Gastrocnemius medialis (tissue), 4 donors: ENCODE results near the gene LEFTY2. TPM values are rescaled to one million over a fixed set of nuclear protein-coding genes. Genes with fewer than 3 reads are reported as not detected.

Experiments used
- ATAC-seq, 2 donors: fragments of 150-250 bp; one replicate each; pipeline ENCODE4 v1.9.1; 2016
- DNase-seq, 2 donors: peaks; one replicate each; pipeline ENCODE4 v3.0.0-alpha.2; 2019
- H3K27ac ChIP-seq, 4 donors: fragments of 200-600 bp; sonication (generic); 1 replicate in 1 of 4; 2 replicates in 3 of 4; pipeline ENCODE4 v1.5.1; 2016 to 2018; ENCODE audit warnings: mild to moderate bottlenecking in 2 of 4, moderate library complexity in 1 of 4
- H3K27me3 ChIP-seq, 3 donors: fragments of 200-600 bp; sonication (generic) in 2 of 3; 1 replicate in 1 of 3; 2 replicates in 2 of 3; pipeline versions ENCODE4 v1.5.1 to v1.6.0; 2016 to 2019; ENCODE audit warnings: mild to moderate bottlenecking in 1 of 3, moderate library complexity in 1 of 3
- H3K36me3 ChIP-seq, 2 donors: fragments of 200-600 bp; sonication (generic) in 1 of 2; one replicate each; pipeline ENCODE4 v1.5.1; 2017 to 2018
- H3K4me1 ChIP-seq, 2 donors: fragments of 200-600 bp; sonication (generic) in 1 of 2; one replicate each; pipeline ENCODE4 v1.5.1; 2016 to 2017; ENCODE audit warnings: mild to moderate bottlenecking in 2 of 2
- H3K4me3 ChIP-seq, 4 donors: fragments of 200-600 bp; sonication (generic) in 3 of 4; 1 replicate in 1 of 4; 2 replicates in 3 of 4; pipeline ENCODE4 v1.5.1; 2016 to 2019; ENCODE audit warnings: mild to moderate bottlenecking in 2 of 4
- H3K9me3 ChIP-seq, 3 donors: fragments of 200-600 bp; sonication (generic) in 2 of 3; 1 replicate in 1 of 3; 2 replicates in 2 of 3; pipeline ENCODE4 v1.5.1; 2016 to 2019
- CTCF ChIP-seq, 5 experiments: fragments of 450-650 bp in 3 of 5; fragments of 200-600 bp in 2 of 5; sonication (generic) in 2 of 5; IDR thresholded peaks in 4 of 5; conservative IDR thresholded peaks in 1 of 5; 1 replicate in 4 of 5; 2 replicates in 1 of 5; pipeline ENCODE4 v1.5.1; 2016 to 2019; ENCODE audit warnings: antibody characterized with exemption in 5 of 5, mild to moderate bottlenecking in 3 of 5, moderate library complexity in 3 of 5
- POLR2A ChIP-seq, 2 donors: fragments of 450-650 bp; IDR thresholded peaks; one replicate each; pipeline ENCODE4 v1.6.1; 2017; ENCODE audit warnings: antibody characterized with exemption in 2 of 2, mild to moderate bottlenecking in 2 of 2, moderate library complexity in 2 of 2
- in situ Hi-C, 4 donors: fragments of 200-750 bp; cut with MboI; loops; one replicate each; pipeline versions ENCODE4 v1.15.0 to v1.8.0; 2017; ENCODE audit warnings: low sequenced_read_pairs in 4 of 4
- intact Hi-C: fragments of 100-400 bp; cut with DNase I; formaldehyde crosslinking; loops from one replicate; pipeline ENCODE4 v1.15.1; 2023; ENCODE audit warnings: low total_unique reads
- total RNA-seq, 4 donors: library from RNA; depleted of rRNA; stranded (reverse); fragments of >200 nt; gene quantifications; one replicate each; pipeline versions ENCODE4 v1.1.0 to v1.2.3, GENCODE V29; 2016

The LEFTY2 gene
- total RNA-seq, 4 donors from 2014 or later = 0.20 TPM; not detected in 3

GRCh38 chr1:225962440-225962975 lies 21.5 kb upstream of the LEFTY2 start:
- TF ChIP-seq POLR2A (IDR thresholded peaks at IDR 0.05) (no peak), CTCF (IDR thresholded peaks at IDR 0.05 in 4 of 5, conservative IDR thresholded peaks at IDR 0.05 in 1 of 5) (peak in 4 of 5 experiments; percentile 24 to 57 (median 38))
- no peaks in the 10 kb centered on the region for H3K36me3 ChIP-seq
- peaks cover 0 to 3% (median 3%) of the 10 kb centered on the region in 3 donors for H3K27me3 ChIP-seq
- ATAC-seq = no peak
- DNase-seq = no peak
- H3K27ac ChIP-seq = no peak overlapping the region
- H3K9me3 ChIP-seq = no peaks in the 10 kb centered on the region
- in situ Hi-C loops (no loop called here), intact Hi-C loops (no loop called here)
- no peaks in the 10 kb centered on the region for H3K4me1 ChIP-seq
- H3K4me3 ChIP-seq = no peak overlapping the region

- in situ Hi-C loops = no loop called here
- ATAC-seq = no peak
Measured at GRCh38 chr1:225961659-225962439, 20.8 kb upstream of the LEFTY2 start.

GRCh38 chr1:225958041-225958440 lies 17.0 kb upstream of the LEFTY2 start:
- intact Hi-C loops = no loop called here
- TF ChIP-seq POLR2A (IDR thresholded peaks at IDR 0.05) (no peak), CTCF (IDR thresholded peaks at IDR 0.05 in 4 of 5, conservative IDR thresholded peaks at IDR 0.05 in 1 of 5) (no peak)
- ATAC-seq = no peak
- Histone ChIP-seq H3K4me3 (no peak overlapping the region), H3K27ac (no peak overlapping the region), H3K9me3 (no peaks in the 10 kb centered on the region), H3K36me3 (no peaks in the 10 kb centered on the region), H3K27me3 (peaks cover 0 to 3% (median 3%) of the 10 kb centered on the region in 3 donors), H3K4me1 (no peaks in the 10 kb centered on the region)
- in situ Hi-C loops = no loop called here
- no peak for DNase-seq

More at GRCh38 chr1:225961659-225962439, 20.8 kb upstream of the LEFTY2 start:
- Histone ChIP-seq H3K27me3 (peaks cover 0 to 3% (median 3%) of the 10 kb centered on the region in 3 donors), H3K4me3 (no peak overlapping the region), H3K36me3 (no peaks in the 10 kb centered on the region), H3K27ac (no peak overlapping the region), H3K4me1 (no peaks in the 10 kb centered on the region), H3K9me3 (no peaks in the 10 kb centered on the region)
- TF ChIP-seq POLR2A (IDR thresholded peaks at IDR 0.05) (no peak), CTCF (IDR thresholded peaks at IDR 0.05 in 4 of 5, conservative IDR thresholded peaks at IDR 0.05 in 1 of 5) (no peak)
- intact Hi-C loops = no loop called here
- no peak for DNase-seq

GRCh38 chr1:225954753-225955152 lies 13.7 kb upstream of the LEFTY2 start:
- Histone ChIP-seq H3K9me3 (no peaks in the 10 kb centered on the region), H3K27me3 (peaks cover 0 to 2% (median 0%) of the 10 kb centered on the region in 3 donors), H3K36me3 (no peaks in the 10 kb centered on the region), H3K4me1 (no peaks in the 10 kb centered on the region), H3K4me3 (no peak overlapping the region), H3K27ac (no peak overlapping the region)
- DNase-seq = no peak
- intact Hi-C loops (no loop called here), in situ Hi-C loops (no loop called here)
- TF ChIP-seq POLR2A (IDR thresholded peaks at IDR 0.05) = no peak
- TF ChIP-seq CTCF (IDR thresholded peaks at IDR 0.05 in 4 of 5, conservative IDR thresholded peaks at IDR 0.05 in 1 of 5) = no peak
- no peak for ATAC-seq
